Spleen (tissue), 11 donors: Measurements from ENCODE around the gene ADAMTS6. TPM values are rescaled to one million over a fixed set of nuclear protein-coding genes. Genes with fewer than 3 reads are reported as not detected.
"Not testable (repeated sequence)": the region's sequence is repeated elsewhere in the genome, so short reads cannot be mapped to it uniquely, and the experiment has no call there.

Experiments used
- DNase-seq: peaks from one replicate; pipeline ENCODE4 v3.0.0-alpha.2; 2020
- H3K27ac ChIP-seq, 8 donors: fragments of 200-600 bp; sonication (generic) in 7 of 8; 1 replicate in 4 of 8; 2 replicates in 4 of 8; pipeline versions ENCODE4 v1.5.0 to v1.8.0; 2016 to 2021; ENCODE audit warnings: inconsistent platforms in 4 of 8, mild to moderate bottlenecking in 4 of 8, moderate library complexity in 1 of 8
- H3K27me3 ChIP-seq, 7 donors: fragments of 200-600 bp; sonication (generic) in 6 of 7; replicated peaks in 1 of 7; 1 replicate in 4 of 7; 2 replicates in 3 of 7; pipeline versions ENCODE4 v1.5.0 to v1.8.0; 2016 to 2021; ENCODE audit warnings: inconsistent platforms in 3 of 7, mild to moderate bottlenecking in 1 of 7
- H3K36me3 ChIP-seq, 6 donors: fragments of 200-600 bp; sonication (generic) in 5 of 6; 1 replicate in 4 of 6; 2 replicates in 2 of 6; pipeline versions ENCODE4 v1.5.0 to v1.8.0; 2016 to 2021; ENCODE audit warnings: inconsistent platforms in 2 of 6
- H3K4me1 ChIP-seq, 6 donors: fragments of 200-600 bp; sonication (generic) in 5 of 6; 1 replicate in 3 of 6; 2 replicates in 3 of 6; pipeline versions ENCODE4 v1.5.0 to v1.8.0; 2016 to 2021; ENCODE audit warnings: inconsistent platforms in 3 of 6
- H3K4me3 ChIP-seq, 8 donors: fragments of 200-600 bp; sonication (generic) in 7 of 8; 1 replicate in 4 of 8; 2 replicates in 4 of 8; pipeline versions ENCODE4 v1.5.0 to v1.8.0; 2016 to 2021; ENCODE audit warnings: inconsistent platforms in 4 of 8, mild to moderate bottlenecking in 4 of 8, moderate library complexity in 2 of 8
- H3K9me3 ChIP-seq, 8 donors: fragments of 200-600 bp; sonication (generic) in 7 of 8; 1 replicate in 4 of 8; 2 replicates in 4 of 8; pipeline versions ENCODE4 v1.5.0 to v1.8.0; 2016 to 2021; ENCODE audit warnings: inconsistent platforms in 4 of 8
- CTCF ChIP-seq, 11 experiments: fragments of 200-600 bp in 7 of 11; fragments of 450-650 bp in 4 of 11; sonication (generic) in 4 of 11; IDR thresholded peaks in 8 of 11; conservative IDR thresholded peaks in 3 of 11; 1 replicate in 7 of 11; 2 replicates in 4 of 11; pipeline versions ENCODE4 v1.4.0 to v1.8.0; 2016 to 2021; ENCODE audit warnings: antibody characterized with exemption in 11 of 11, inconsistent platforms in 4 of 11, mild to moderate bottlenecking in 1 of 11
- POLR2A ChIP-seq, 3 donors: fragments of 450-650 bp; IDR thresholded peaks; one replicate each; pipeline ENCODE4 v1.5.1; 2017; ENCODE audit warnings: antibody characterized with exemption in 3 of 3, mild to moderate bottlenecking in 1 of 3
- POLR2AphosphoS5 ChIP-seq, 3 donors: sonication (generic); formaldehyde crosslinking; IDR thresholded peaks; one replicate each; pipeline ENCODE4 v1.5.1; 2017; ENCODE audit warnings: antibody characterized with exemption in 3 of 3
- WGBS, 5 donors: extraction: QIAGEN DNeasy Blood & Tissue Kit in 3 of 5; methylation state at CpG; one replicate each; pipeline versions ENCODE4 v1.1.5 to v1.1.7; 2013 to 2018; 5-methylcytosine and 5-hydroxymethylcytosine counted together
- intact Hi-C: fragments of 100-400 bp; cut with DNase I; formaldehyde crosslinking; loops from one replicate; pipeline ENCODE4 v1.15.0; 2023; ENCODE audit warnings: low total_unique reads
- polyA plus RNA-seq, 3 donors: library from polyadenylated mRNA; stranded (reverse); fragments of 200-250 nt; gene quantifications; one replicate each; pipeline ENCODE4 v1.2.1, GENCODE V29; 2013
- total RNA-seq, 7 donors: library from RNA; depleted of rRNA in 3 of 7; stranded (reverse); fragments of >200 nt in 3 of 7; fragmentation: NEBNext Ultra II Directional in 4 of 7; extraction: Animal tissue kit (Norgen Biotek cat#: 25700) in 4 of 7; gene quantifications; one replicate each; pipeline versions ENCODE4 v1.1.0 to v1.2.1, GENCODE V29; 2016 to 2021
- donor health status: healthy with polysubstance abuse.
- donor health status: DM: no; HTN: no; CAD: no; lungs with moderate emphysema.
- donor health status: DM: no; HTN: no; CAD: no.
- donor health status: Bipolar disorder and iron deficiency.
- donor health status: healthy.
- donor health status: DM: no; HTN: no; CAD: no.
- donor health status: DM: yes; HTN: yes; CAD: no.

The ADAMTS6 gene
- total and polyA plus RNA-seq, 10 donors, result 1.1 to 16.4 (median 6.3) TPM

GRCh38 chr5:65184780-65185179, 296.9 kb downstream of the ADAMTS6 start:
- Histone ChIP-seq H3K27ac (no peak overlapping the region), H3K27me3 (no peaks in the 10 kb centered on the region), H3K9me3 (no peaks in the 10 kb centered on the region), H3K4me3 (no peak overlapping the region), H3K4me1 (no peaks in the 10 kb centered on the region), H3K36me3 (no peaks in the 10 kb centered on the region)
- intact Hi-C loops, result no loop called here
- TF ChIP-seq CTCF (IDR thresholded peaks at IDR 0.05 in 8 of 11, conservative IDR thresholded peaks at IDR 0.05 in 3 of 11), result no peak
- TF ChIP-seq POLR2A (IDR thresholded peaks at IDR 0.05), result no peak
- 77 to 90% (median 86%) methylated on average over 5 of the region's 5 CpGs for WGBS, 5 donors
- no peak for DNase-seq

DNA sequence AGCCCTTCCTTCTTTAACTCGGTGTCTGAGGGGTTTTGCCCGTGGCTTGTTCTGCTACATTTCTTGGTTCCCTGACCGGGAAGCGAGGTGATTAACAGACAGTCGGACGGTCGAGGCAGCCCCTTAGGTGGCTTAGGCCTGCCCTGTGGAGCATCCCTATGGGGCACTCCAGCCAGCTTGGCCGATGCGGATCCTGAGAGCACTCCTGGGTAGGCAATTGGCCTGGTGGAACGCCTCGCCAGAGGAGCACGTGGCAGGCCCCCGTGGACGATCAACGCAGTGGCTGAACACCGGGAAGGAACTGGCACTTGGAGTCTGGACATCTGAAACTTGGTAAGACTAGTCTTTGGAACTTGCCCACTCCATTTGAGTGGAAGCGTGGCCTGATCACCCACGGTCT, 307.5 kb downstream of the ADAMTS6 start:
- H3K4me3 ChIP-seq, H3K27me3 ChIP-seq, H3K36me3 ChIP-seq, H3K4me1 ChIP-seq, H3K9me3 ChIP-seq, H3K27ac ChIP-seq, DNase-seq, intact Hi-C loops: not testable (repeated sequence)
- 95 to 98% (median 96%) methylated on average over 17 to 18 of the region's 18 CpGs for WGBS, 5 donors

DNA sequence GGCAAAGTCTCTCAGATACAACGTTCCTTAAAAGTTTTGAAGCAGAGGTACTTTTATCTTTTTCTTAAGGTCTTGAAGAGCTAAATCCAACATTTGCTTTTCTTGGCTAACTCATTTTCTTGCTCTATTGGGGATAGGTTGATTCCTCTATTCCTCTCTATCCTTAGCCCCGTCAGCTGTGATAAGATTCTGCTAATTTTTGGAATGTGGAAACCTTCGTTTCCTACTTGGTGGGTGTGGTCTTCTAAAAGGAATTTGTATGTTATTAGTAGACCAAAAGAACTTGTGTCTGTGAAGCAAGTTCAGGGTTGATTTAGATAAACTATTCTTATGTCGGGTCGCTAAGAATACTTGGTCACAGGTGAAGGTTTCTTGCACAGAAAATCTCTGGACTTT, 308.6 kb downstream of the ADAMTS6 start:
- Histone ChIP-seq H3K4me3 (no peak overlapping the region), H3K9me3 (no peaks in the 10 kb centered on the region), H3K4me1 (no peaks in the 10 kb centered on the region), H3K27ac (no peak overlapping the region), H3K36me3 (peaks cover 0 to 8% (median 0%) of the 10 kb centered on the region in 6 donors), H3K27me3 (no peaks in the 10 kb centered on the region)
- WGBS, 5 donors, result 83 to 94% (median 87%) methylated on average over 5 of the region's 5 CpGs
- DNase-seq, result no peak
- TF ChIP-seq POLR2A (IDR thresholded peaks at IDR 0.05), result no peak
- TF ChIP-seq POLR2AphosphoS5 (IDR thresholded peaks at IDR 0.05), result no peak
- TF ChIP-seq CTCF (IDR thresholded peaks at IDR 0.05 in 8 of 11, conservative IDR thresholded peaks at IDR 0.05 in 3 of 11), result no peak
- intact Hi-C loops, result no loop called here

DNA sequence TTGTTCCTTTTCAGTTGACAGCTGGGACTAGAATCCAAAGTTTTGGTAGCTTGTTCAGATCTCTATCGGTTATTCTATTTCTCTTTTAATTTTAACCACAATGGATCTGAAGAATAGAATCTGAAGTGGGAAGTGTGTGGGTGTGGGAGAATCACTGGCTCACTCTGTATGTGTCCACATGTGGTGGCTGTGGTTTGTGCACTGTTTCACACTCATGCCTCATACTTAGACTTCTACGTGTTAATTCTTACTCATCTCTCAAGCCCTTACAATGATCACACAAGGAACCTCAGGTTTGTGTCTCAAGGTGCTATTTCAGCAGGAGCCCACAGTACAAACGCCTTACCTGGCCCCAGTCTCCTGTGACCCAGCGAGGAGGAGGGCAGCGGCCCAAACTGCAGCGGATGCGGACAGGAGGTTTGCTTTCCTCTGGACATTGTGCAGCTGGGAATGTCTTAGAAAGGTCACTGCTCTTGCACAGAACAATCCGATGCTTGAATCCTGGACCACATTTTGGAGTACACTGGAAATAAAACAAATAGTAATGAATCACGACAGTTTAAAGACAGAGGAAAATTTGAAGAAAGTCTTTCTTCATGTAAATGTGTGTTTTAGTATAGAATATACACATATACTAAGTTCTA, 309.1 kb downstream of the ADAMTS6 start:
- Histone ChIP-seq H3K4me3 (no peak overlapping the region), H3K9me3 (no peaks in the 10 kb centered on the region), H3K36me3 (peaks cover 0 to 8% (median 0%) of the 10 kb centered on the region in 6 donors), H3K4me1 (no peaks in the 10 kb centered on the region), H3K27ac (no peak overlapping the region), H3K27me3 (no peaks in the 10 kb centered on the region)
- DNase-seq, result no peak
- WGBS, 5 donors, result 72 to 83% (median 79%) methylated on average over 9 of the region's 9 CpGs
- intact Hi-C loops, result no loop called here
- no peak for TF ChIP-seq CTCF (IDR thresholded peaks at IDR 0.05 in 8 of 11, conservative IDR thresholded peaks at IDR 0.05 in 3 of 11)
- TF ChIP-seq POLR2AphosphoS5 (IDR thresholded peaks at IDR 0.05), result no peak
- TF ChIP-seq POLR2A (IDR thresholded peaks at IDR 0.05), result no peak

GRCh38 chr5:65171645-65172044, 310.1 kb downstream of the ADAMTS6 start:
- H3K4me1 ChIP-seq, result no peaks in the 10 kb centered on the region
- intact Hi-C loops, result no loop called here

More at GRCh38 chr5:65171645-65172044, 310.1 kb downstream of the ADAMTS6 start:
- Histone ChIP-seq H3K36me3 (peaks cover 0 to 8% (median 0%) of the 10 kb centered on the region in 6 donors), H3K27ac (no peak overlapping the region), H3K27me3 (no peaks in the 10 kb centered on the region), H3K9me3 (no peaks in the 10 kb centered on the region), H3K4me3 (no peak overlapping the region)
- no peak for TF ChIP-seq POLR2A (IDR thresholded peaks at IDR 0.05)
- TF ChIP-seq CTCF (IDR thresholded peaks at IDR 0.05 in 8 of 11, conservative IDR thresholded peaks at IDR 0.05 in 3 of 11), result no peak
- no peak for TF ChIP-seq POLR2AphosphoS5 (IDR thresholded peaks at IDR 0.05)
- WGBS, 5 donors, result 60 to 90% (median 74%) methylated on average over 4 of the region's 4 CpGs
- no peak for DNase-seq
